Activated B cell treated with CpG ODN at 0.5 μM for 24 hours (primary cell): ENCODE results near the gene FES. TPM values are rescaled to one million over a fixed set of nuclear protein-coding genes. Genes with fewer than 3 reads are reported as not detected.

ENCODE experiments used
- ATAC-seq: fragments of 200-7000 bp; cut with Tn5 transposase; one replicate; pipeline ENCODE4 v1.10.0; 2021; ENCODE audit warnings: low read depth, mild to moderate bottlenecking, moderate library complexity
- CTCF ChIA-PET: fragments of 350-600 bp; sonication (Branson Sonifier 250); formaldehyde crosslinking; loops from one replicate; lab custom pipeline; 2021; ENCODE audit warnings: antibody characterized with exemption; lab: Charles Lee
- POLR2A ChIA-PET: fragments of 350-600 bp; sonication (Branson Sonifier 250); formaldehyde crosslinking; loops from one replicate; lab custom pipeline; 2021; ENCODE audit warnings: antibody characterized with exemption; lab: Charles Lee
- DNase-seq: peaks from one replicate; pipeline ENCODE4 v3.0.0; 2022
- H3K27ac Mint-ChIP-seq: one replicate; pipeline ENCODE4 v1.8.0; 2020; ENCODE audit warnings: mixed read lengths
- H3K27me3 Mint-ChIP-seq: one replicate; pipeline ENCODE4 v1.8.0; 2021; ENCODE audit warnings: mixed read lengths
- H3K36me3 Mint-ChIP-seq: one replicate; pipeline ENCODE4 v1.8.0; 2021; ENCODE audit warnings: low read depth, mixed read lengths
- H3K4me1 Mint-ChIP-seq: one replicate; pipeline ENCODE4 v1.8.0; 2021; ENCODE audit warnings: mixed read lengths
- H3K4me3 Mint-ChIP-seq: one replicate; pipeline ENCODE4 v1.8.0; 2020; ENCODE audit warnings: mild to moderate bottlenecking, mixed read lengths
- H3K9me3 Mint-ChIP-seq: one replicate; pipeline ENCODE4 v1.8.0; 2020; ENCODE audit warnings: mixed read lengths
- CTCF ChIP-seq: fragments of 200-600 bp; IDR thresholded peaks from one replicate; pipeline ENCODE4 v1.8.0; 2022; ENCODE audit warnings: antibody characterized with exemption, mild to moderate bottlenecking
- intact Hi-C: fragments of 100-400 bp; cut with micrococcal nuclease; formaldehyde crosslinking; loops from one replicate; pipeline ENCODE4 v1.15.1; 2024
- total RNA-seq: library from RNA; stranded (reverse); gene quantifications from 2 replicates; pipeline ENCODE4 v1.2.3, GENCODE V29; 2022

The FES gene
- total RNA-seq, 1 donor from 2014 or later: 27.4 TPM

- no peaks in the 10 kb centered on the region for H3K27me3 Mint-ChIP-seq
- intact Hi-C loops: loop anchor here (1.0 to 5.0 kb wide), 2 partner anchors 11 to 347 kb away; no protein-coding TSS in a partner anchor
- no peak for TF ChIP-seq CTCF
- peak overlapping the region; percentile 68 for H3K27ac Mint-ChIP-seq
- no peak for ATAC-seq
- POLR2A ChIA-PET: interaction anchor here (0.7 to 12.7 kb wide), 15 partner anchors 12 to 670 kb away, joined by 3 to 213 read pairs (median 4); partner anchors contain the start of genes BLM, CIB1, FES and FURIN
- H3K4me3 Mint-ChIP-seq: peak overlapping the region; percentile 82
- H3K4me1 Mint-ChIP-seq: peaks cover 21% of the 10 kb centered on the region
- no peaks in the 10 kb centered on the region for H3K9me3 Mint-ChIP-seq
- peaks cover 38% of the 10 kb centered on the region for H3K36me3 Mint-ChIP-seq
- no peak for DNase-seq
- CTCF ChIA-PET: interaction anchor here (1.4 to 12.5 kb wide), 4 partner anchors 18 to 256 kb away, joined by 4 to 193 read pairs (median 7); partner anchors contain the start of genes HDDC3 and UNC45A
Observed at GRCh38 chr15:90903733-90904536, 19.6 kb downstream of the FES start.

- H3K9me3 Mint-ChIP-seq: no peaks in the 10 kb centered on the region
- ATAC-seq (no peak), DNase-seq (no peak)
- H3K27me3 Mint-ChIP-seq: no peaks in the 10 kb centered on the region
- peaks cover 21% of the 10 kb centered on the region for H3K4me1 Mint-ChIP-seq
- H3K27ac Mint-ChIP-seq: no peak overlapping the region
- no peak for TF ChIP-seq CTCF
- ChIA-PET POLR2A (interaction anchor here (2.3 to 12.7 kb wide), 2 partner anchors 28 to 671 kb away, joined by 6 to 213 read pairs; partner anchors contain the start of genes CIB1, GDPGP1, HDDC3 and UNC45A), CTCF (interaction anchor here (1.5 to 12.5 kb wide), 2 partner anchors 28 to 257 kb away, joined by 4 to 193 read pairs; partner anchors contain the start of genes HDDC3 and UNC45A)
- intact Hi-C loops: loop anchor here (5.0 kb wide), 1 partner anchor 347 kb away; no protein-coding TSS in a partner anchor
- H3K36me3 Mint-ChIP-seq: peaks cover 47% of the 10 kb centered on the region
- H3K4me3 Mint-ChIP-seq: no peak overlapping the region
Observed at GRCh38 chr15:90904746-90905145, 20.4 kb downstream of the FES start.

GRCh38 chr15:90905306-90906180 is 21.2 kb downstream of the FES start:
- Mint-ChIP-seq H3K4me1 (peaks cover 21% of the 10 kb centered on the region), H3K9me3 (no peaks in the 10 kb centered on the region), H3K4me3 (no peak overlapping the region), H3K27ac (no peak overlapping the region), H3K36me3 (peaks cover 53% of the 10 kb centered on the region), H3K27me3 (no peaks in the 10 kb centered on the region)
- intact Hi-C loops: no loop called here
- ChIA-PET CTCF (interaction anchor here (12.5 kb wide), 1 partner anchor 28 kb away, joined by 193 read pairs; the partner anchor contains the start of genes HDDC3 and UNC45A), POLR2A (interaction anchor here (0.6 to 12.7 kb wide), 2 partner anchors 27 to 746 kb away, joined by 5 to 213 read pairs; partner anchors contain the start of genes HDDC3 and UNC45A)
- DNase-seq: no peak
- no peak for ATAC-seq
- TF ChIP-seq CTCF: no peak

- Mint-ChIP-seq H3K27ac (no peak overlapping the region), H3K27me3 (no peaks in the 10 kb centered on the region), H3K36me3 (peaks cover 61% of the 10 kb centered on the region), H3K4me1 (peaks cover 18% of the 10 kb centered on the region), H3K4me3 (no peak overlapping the region), H3K9me3 (no peaks in the 10 kb centered on the region)
- CTCF ChIA-PET: interaction anchor here (12.5 kb wide), 1 partner anchor 27 kb away, joined by 193 read pairs; the partner anchor contains the start of genes HDDC3 and UNC45A
- intact Hi-C loops: no loop called here
- ATAC-seq (no peak), DNase-seq (no peak)
- POLR2A ChIA-PET: interaction anchor here (12.7 kb wide), 1 partner anchor 26 kb away, joined by 213 read pairs; the partner anchor contains the start of genes HDDC3 and UNC45A
- no peak for TF ChIP-seq CTCF
Observed at GRCh38 chr15:90906181-90906849, 22.0 kb downstream of the FES start.
